H1 (cell line): ENCODE data around the gene RPL28. TPM values are rescaled to one million over a fixed set of nuclear protein-coding genes. Genes with fewer than 3 reads are reported as not detected.

Experiments
- CTCF ChIA-PET: fragments of 300-600 bp; sonication (Branson Sonifier 250); formaldehyde crosslinking; loops from one replicate; lab custom pipeline; 2021; ENCODE audit not compliant: partially characterized antibody; lab: Charles Lee
- POLR2A ChIA-PET: fragments of 300-600 bp; sonication (Branson Sonifier 250); formaldehyde crosslinking; loops from one replicate; lab custom pipeline; 2021; ENCODE audit warnings: inconsistent platforms; ENCODE audit not compliant: partially characterized antibody; lab: Charles Lee
- DNase-seq, 2 experiments: peaks; one replicate each; pipeline versions ENCODE4 v3.0.0 to v3.0.0-alpha.2; 2010 to 2022; ENCODE audit warnings: low spot score in 2 of 2, low read depth in 1 of 2, mixed read lengths in 1 of 2
- FAIRE-seq: peaks from 2 replicates; lab custom pipeline; 2011; peaks lifted over from hg19 to GRCh38; lab: Jason Lieb, UNC
- H2AFZ ChIP-seq: 2 replicates; pipeline ENCODE4 v1.8.1; 2012; ENCODE audit warnings: low read length, inconsistent platforms
- H2AK5ac ChIP-seq: 2 replicates; pipeline ENCODE4 v1.6.1; 2013; ENCODE audit warnings: low read depth, low read length
- H2BK120ac ChIP-seq: replicated peaks from 2 replicates; pipeline ENCODE3; 2013; ENCODE audit warnings: low read depth, low read length, inconsistent platforms
- H2BK12ac ChIP-seq: 2 replicates; pipeline ENCODE4 v1.6.1; 2013; ENCODE audit warnings: low read depth, low read length
- H2BK15ac ChIP-seq: 2 replicates; pipeline ENCODE4 v1.6.1; 2013; ENCODE audit warnings: low read length
- H2BK20ac ChIP-seq: 2 replicates; pipeline ENCODE4 v1.6.1; 2013; ENCODE audit warnings: low read length
- H2BK5ac ChIP-seq: 2 replicates; pipeline ENCODE4 v1.6.1; 2013; ENCODE audit warnings: low read depth, low read length
- H3K14ac ChIP-seq: 2 replicates; pipeline ENCODE4 v1.6.1; 2013; ENCODE audit warnings: inconsistent platforms; ENCODE audit not compliant: insufficient read length
- H3K18ac ChIP-seq: 2 replicates; pipeline ENCODE4 v1.6.1; 2013; ENCODE audit warnings: low read length; ENCODE audit errors: extremely low read depth
- H3K23ac ChIP-seq: 2 replicates; pipeline ENCODE4 v1.6.1; 2013; ENCODE audit warnings: inconsistent platforms; ENCODE audit not compliant: insufficient read length
- H3K23me2 ChIP-seq: 2 replicates; pipeline ENCODE4 v1.6.1; 2013; ENCODE audit warnings: low read depth, low read length
- H3K27ac ChIP-seq: 2 replicates; pipeline ENCODE4 v1.6.1; 2011; ENCODE audit warnings: low read depth, low read length, inconsistent platforms
- H3K27me3 ChIP-seq, 4 experiments: replicated peaks in 1 of 4; 1 replicate in 1 of 4; 2 replicates in 3 of 4; pipeline versions ENCODE4 v1.6.1 to v1.8.1; 2011 to 2013; ENCODE audit warnings: low read length in 3 of 4, mild to moderate bottlenecking in 3 of 4, inconsistent platforms in 2 of 4, mixed read lengths in 2 of 4, moderate library complexity in 1 of 4; ENCODE audit not compliant: control insufficient read depth in 3 of 4, insufficient read depth in 3 of 4; ENCODE audit errors: extremely low read depth in 1 of 4
- H3K36me3 ChIP-seq, 4 experiments: 2 replicates each; pipeline versions ENCODE4 v1.6.1 to v1.8.1; 2011 to 2013; ENCODE audit warnings: mild to moderate bottlenecking in 4 of 4, low read length in 3 of 4, moderate library complexity in 2 of 4, control low read depth in 1 of 4, inconsistent platforms in 1 of 4; ENCODE audit not compliant: insufficient read depth in 4 of 4, control insufficient read depth in 2 of 4
- H3K4ac ChIP-seq: replicated peaks from 2 replicates; pipeline ENCODE3; 2013; ENCODE audit warnings: low read length, low read depth, mixed read lengths, inconsistent platforms; ENCODE audit not compliant: insufficient read length
- H3K4me1 ChIP-seq, 4 experiments: replicated peaks in 1 of 4; 1 replicate in 1 of 4; 2 replicates in 3 of 4; pipeline versions ENCODE4 v1.6.1 to v1.8.1; 2011 to 2013; ENCODE audit warnings: low read length in 3 of 4, inconsistent platforms in 2 of 4, mixed read lengths in 1 of 4; ENCODE audit not compliant: insufficient read depth in 4 of 4, control insufficient read depth in 3 of 4
- H3K4me2 ChIP-seq, 2 experiments: 2 replicates each; pipeline versions ENCODE4 v1.6.1 to v1.8.1; 2011 to 2013; ENCODE audit warnings: low read depth in 2 of 2, low read length in 2 of 2, control low read depth in 1 of 2, inconsistent platforms in 1 of 2, mild to moderate bottlenecking in 1 of 2; ENCODE audit not compliant: insufficient read depth in 1 of 2
- H3K4me3 ChIP-seq, 4 experiments: fragments of 200-600, 300-600 bp in 1 of 4; sonication (generic), shearing (Covaris generic), sonication (Bioruptor Twin) in 1 of 4; 2 replicates each; pipeline versions ENCODE4 v1.5.1 to v1.8.1; 2011 to 2016; ENCODE audit warnings: low read length in 4 of 4, low read depth in 3 of 4, control low read depth in 2 of 4, inconsistent platforms in 2 of 4, mild to moderate bottlenecking in 2 of 4, mixed read lengths in 1 of 4, moderate library complexity in 1 of 4; ENCODE audit not compliant: insufficient read depth in 2 of 4; ENCODE audit errors: extremely low read depth in 1 of 4
- H3K56ac ChIP-seq: replicated peaks from 2 replicates; pipeline ENCODE3; 2013; ENCODE audit warnings: low read depth, mild to moderate bottlenecking, mixed read lengths, low read length, inconsistent platforms; ENCODE audit not compliant: insufficient read length
- H3K79me1 ChIP-seq: 2 replicates; pipeline ENCODE4 v1.6.1; 2013; ENCODE audit warnings: low read depth, low read length, control low read depth
- H3K79me2 ChIP-seq, 2 experiments: 2 replicates each; pipeline versions ENCODE4 v1.6.1 to v1.8.1; 2012 to 2013; ENCODE audit warnings: low read length in 2 of 2, mild to moderate bottlenecking in 2 of 2, inconsistent platforms in 1 of 2; ENCODE audit not compliant: insufficient read depth in 2 of 2, control insufficient read depth in 1 of 2
- H3K9ac ChIP-seq, 4 experiments: replicated peaks in 1 of 4; 1 replicate in 1 of 4; 2 replicates in 3 of 4; pipeline versions ENCODE4 v1.6.1 to v1.8.1; 2011 to 2013; ENCODE audit warnings: low read depth in 3 of 4, low read length in 3 of 4, control low read depth in 2 of 4, mild to moderate bottlenecking in 2 of 4, moderate library complexity in 2 of 4, inconsistent platforms in 1 of 4; ENCODE audit errors: extremely low read depth in 1 of 4
- H3K9me3 ChIP-seq, 2 experiments: 2 replicates each; pipeline versions ENCODE4 v1.6.1 to v1.8.1; 2012 to 2013; ENCODE audit warnings: mild to moderate bottlenecking in 2 of 2, moderate library complexity in 2 of 2, control low read depth in 1 of 2, inconsistent platforms in 1 of 2, low read depth in 1 of 2, low read length in 1 of 2, mixed read lengths in 1 of 2; ENCODE audit not compliant: insufficient read depth in 2 of 2
- H4K20me1 ChIP-seq, 2 experiments: replicated peaks in 1 of 2; 2 replicates each; pipeline versions ENCODE3 to v1.8.1; 2011 to 2013; ENCODE audit warnings: inconsistent platforms in 2 of 2, low read length in 2 of 2, mild to moderate bottlenecking in 1 of 2; ENCODE audit not compliant: insufficient read depth in 2 of 2, control insufficient read depth in 1 of 2
- H4K5ac ChIP-seq: 2 replicates; pipeline ENCODE4 v1.6.1; 2013; ENCODE audit warnings: low read length, low read depth, mixed read lengths, inconsistent platforms; ENCODE audit not compliant: insufficient read length
- H4K8ac ChIP-seq: 2 replicates; pipeline ENCODE4 v1.8.0; 2013; ENCODE audit warnings: mild to moderate bottlenecking, moderate library complexity, low read length, inconsistent platforms; ENCODE audit not compliant: insufficient read depth; ENCODE audit errors: extremely low read depth
- H4K91ac ChIP-seq: replicated peaks from 2 replicates; pipeline ENCODE3; 2013; ENCODE audit warnings: low read length, mixed read lengths, inconsistent platforms; ENCODE audit not compliant: insufficient read length
- BACH1 ChIP-seq: IDR thresholded peaks from 2 replicates; pipeline ENCODE4 v1.6.1; 2012; ENCODE audit warnings: low read length, improper control_type of control experiment
- CTBP2 ChIP-seq: IDR thresholded peaks from 2 replicates; pipeline ENCODE4 v1.7.0; 2011; ENCODE audit warnings: borderline replicate concordance, mild to moderate bottlenecking, moderate library complexity, mixed read lengths, low read length; ENCODE audit not compliant: insufficient read depth, insufficient read length
- FOSL1 ChIP-seq: IDR thresholded peaks from 2 replicates; pipeline ENCODE4 v1.6.1; 2011; ENCODE audit warnings: mild to moderate bottlenecking, low read depth, low read length, moderate library complexity; ENCODE audit not compliant: insufficient read depth
- RFX5 ChIP-seq: IDR thresholded peaks from 2 replicates; pipeline ENCODE4 v1.6.1; 2011; ENCODE audit warnings: low read depth, low read length, improper control_type of control experiment, borderline replicate concordance
- SIN3A ChIP-seq, 2 experiments: IDR thresholded peaks in 1 of 2; conservative IDR thresholded peaks in 1 of 2; 2 replicates each; pipeline ENCODE4 v1.6.1; 2011 to 2012; ENCODE audit warnings: low read length in 2 of 2, improper control_type of control experiment in 1 of 2, low read depth in 1 of 2, mild to moderate bottlenecking in 1 of 2
- YY1 ChIP-seq: IDR thresholded peaks from 2 replicates; pipeline ENCODE4 v1.6.1; 2011; ENCODE audit warnings: low read depth, mild to moderate bottlenecking, low read length
- WGBS, 2 experiments: shearing (Covaris generic) in 1 of 2; methylation state at CpG; one replicate each; pipeline versions ENCODE4 v1.1.6 to v1.1.7; 2013 to 2015; ENCODE audit warnings: low lambda C conversion rate in 2 of 2, mixed read lengths in 2 of 2, inconsistent platforms in 1 of 2, low coverage in 1 of 2, missing lambda C conversion rate in 1 of 2; ENCODE audit not compliant: insufficient replicate concordance in 2 of 2, insufficient coverage in 1 of 2, insufficient read length in 1 of 2; ENCODE audit errors: extremely low coverage in 1 of 2, missing lambda C conversion rate in 1 of 2; 5-methylcytosine and 5-hydroxymethylcytosine counted together
- polyA plus RNA-seq, 7 experiments: library from polyadenylated mRNA; depleted of rRNA in 3 of 7; stranded (reverse) in 5 of 7; unstranded in 2 of 7; fragments of >200 nt in 5 of 7; fragments of 200-250 nt in 2 of 7; gene quantifications; 1 replicate in 5 of 7; 2 replicates in 1 of 7; 4 replicates in 1 of 7; pipeline versions ENCODE4 v1.2.1 to v1.2.3, GENCODE V29; 2011 to 2013; ENCODE audit warnings: missing spikeins in 2 of 7, mixed read lengths in 2 of 7
- total RNA-seq: library from RNA; stranded (reverse); fragmentation: NEBNext Ultra II Directional; extraction: Animal tissue kit (Norgen Biotek cat#: 25700); gene quantifications from 2 replicates; pipeline ENCODE4 v1.2.1, GENCODE V29; 2021
- TF ChIP-seq, protein P1 (sequence below): IDR thresholded peaks from 2 replicates; pipeline ENCODE4 v1.6.1; 2012; ENCODE audit warnings: inconsistent platforms
- TF ChIP-seq, protein P2 (sequence below), 3 experiments: IDR thresholded peaks; 1 replicate in 2 of 3; 2 replicates in 1 of 3; pipeline versions ENCODE4 v1.5.1 to v1.6.1; 2011; ENCODE audit warnings: low read length in 3 of 3, mild to moderate bottlenecking in 3 of 3, inconsistent platforms in 2 of 3, low read depth in 1 of 3, moderate library complexity in 1 of 3; ENCODE audit not compliant: insufficient read depth in 1 of 3; ENCODE audit errors: control extremely low read depth in 1 of 3

RPL28 gene
- total and polyA plus RNA-seq, 2 of the 8 experiments (the other 6 are each of a cell fraction or from before 2014, with no cell fraction given): 2,123 to 8,402 TPM

DNA sequence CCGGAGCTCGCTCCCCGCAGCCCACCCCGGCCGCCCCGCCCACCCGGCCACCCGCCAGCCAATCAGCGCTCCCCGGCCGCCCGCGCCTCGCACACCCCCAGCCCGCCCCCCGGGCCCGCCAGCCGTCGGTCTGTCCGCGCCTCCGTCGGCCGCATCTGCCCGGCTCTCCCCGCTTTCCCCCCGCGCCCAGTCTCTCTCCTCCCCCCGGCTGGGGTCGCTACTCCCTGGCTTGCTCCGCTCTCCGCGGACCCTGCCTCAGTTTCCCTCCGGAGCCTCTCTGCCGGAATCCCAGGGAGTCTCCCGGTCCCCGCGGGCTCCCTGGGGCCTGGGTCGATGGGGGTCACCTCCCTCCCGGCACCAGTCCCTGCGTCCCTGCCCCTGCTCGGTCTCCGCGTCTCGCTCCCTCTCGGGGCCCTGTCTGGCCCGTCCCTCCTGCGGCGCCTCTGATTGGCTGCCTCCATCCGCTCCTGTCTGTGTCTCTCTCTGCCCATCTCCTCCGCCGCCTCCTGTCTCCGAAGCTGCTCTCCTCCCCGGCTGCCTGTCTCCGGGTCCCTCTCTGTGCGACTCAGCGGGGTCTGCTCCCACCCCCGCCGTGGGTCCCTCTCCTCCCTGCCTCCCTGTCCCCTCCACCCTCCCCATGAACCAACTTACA, 16.0 kb upstream of the RPL28 start:
- Histone ChIP-seq H2AFZ (no peak overlapping the region; the same call in 1 of the 2 replicates), H2BK12ac (no peak overlapping the region), H3K56ac (no peak overlapping the region), H3K23me2 (peaks cover 12% of the 10 kb centered on the region; the same call in 1 of the 2 replicates), H3K27ac (no peak overlapping the region), H3K14ac (no peak overlapping the region), H3K4me1 (peaks cover 0 to 31% (median 24%) of the 10 kb centered on the region in 4 experiments; a peak in 6 of 7 replicates), H2BK120ac (no peak overlapping the region), H3K23ac (no peak overlapping the region), H3K18ac (peak overlapping the region; percentile 78), H3K9ac (no peak overlapping the region), H2BK5ac (no peak overlapping the region), H4K91ac (peak overlapping the region; percentile 15), H4K20me1 (no peaks in the 10 kb centered on the region), H3K4ac (no peak overlapping the region), H4K8ac (peak overlapping the region; percentile 62), H3K9me3 (no peaks in the 10 kb centered on the region), H2BK20ac (no peak overlapping the region), H3K79me2 (no peaks in the 10 kb centered on the region), H3K36me3 (no peaks in the 10 kb centered on the region), H4K5ac (no peak overlapping the region), H3K79me1 (no peaks in the 10 kb centered on the region), H3K27me3 (peaks cover 16 to 52% (median 43%) of the 10 kb centered on the region in 4 experiments), H2AK5ac (no peak overlapping the region), H3K4me3 (peak overlapping the region; percentile 24 to 71 (median 46)), H3K4me2 (peak overlapping the region; percentile 58 to 81), H2BK15ac (no peak overlapping the region)
- ChIA-PET CTCF (interaction anchor here (0.6 to 1.5 kb wide), 4 partner anchors 11 to 165 kb away, joined by 3 to 5 read pairs (median 4); no protein-coding TSS in a partner anchor), POLR2A (interaction anchor here (0.8 to 7.1 kb wide), 12 partner anchors 10 to 109 kb away, joined by 3 to 58 read pairs (median 4); partner anchors contain the start of genes KMT5C, RPL28, TMEM238 and UBE2S)
- whole genome bisulfite sequencing, 2 experiments: 3% methylated on average over 10 of the region's 59 CpGs; no CpG with 5 or more reads in 1 of the 2 experiments
- DNase-seq (peak in 1 of 2 experiments; percentile 87), FAIRE-seq (no peak)
- TF ChIP-seq YY1: no peak
- TF ChIP-seq, protein P1, sequence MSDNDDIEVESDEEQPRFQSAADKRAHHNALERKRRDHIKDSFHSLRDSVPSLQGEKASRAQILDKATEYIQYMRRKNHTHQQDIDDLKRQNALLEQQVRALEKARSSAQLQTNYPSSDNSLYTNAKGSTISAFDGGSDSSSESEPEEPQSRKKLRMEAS: no peak; the same call in 1 of the 2 replicates
- no peak for TF ChIP-seq BACH1
- TF ChIP-seq CTBP2: peak; percentile 72
- TF ChIP-seq FOSL1: no peak
- TF ChIP-seq, protein P2, sequence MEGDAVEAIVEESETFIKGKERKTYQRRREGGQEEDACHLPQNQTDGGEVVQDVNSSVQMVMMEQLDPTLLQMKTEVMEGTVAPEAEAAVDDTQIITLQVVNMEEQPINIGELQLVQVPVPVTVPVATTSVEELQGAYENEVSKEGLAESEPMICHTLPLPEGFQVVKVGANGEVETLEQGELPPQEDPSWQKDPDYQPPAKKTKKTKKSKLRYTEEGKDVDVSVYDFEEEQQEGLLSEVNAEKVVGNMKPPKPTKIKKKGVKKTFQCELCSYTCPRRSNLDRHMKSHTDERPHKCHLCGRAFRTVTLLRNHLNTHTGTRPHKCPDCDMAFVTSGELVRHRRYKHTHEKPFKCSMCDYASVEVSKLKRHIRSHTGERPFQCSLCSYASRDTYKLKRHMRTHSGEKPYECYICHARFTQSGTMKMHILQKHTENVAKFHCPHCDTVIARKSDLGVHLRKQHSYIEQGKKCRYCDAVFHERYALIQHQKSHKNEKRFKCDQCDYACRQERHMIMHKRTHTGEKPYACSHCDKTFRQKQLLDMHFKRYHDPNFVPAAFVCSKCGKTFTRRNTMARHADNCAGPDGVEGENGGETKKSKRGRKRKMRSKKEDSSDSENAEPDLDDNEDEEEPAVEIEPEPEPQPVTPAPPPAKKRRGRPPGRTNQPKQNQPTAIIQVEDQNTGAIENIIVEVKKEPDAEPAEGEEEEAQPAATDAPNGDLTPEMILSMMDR (IDR thresholded peaks at IDR 0.05; ENCODE audit: control extremely low read depth in 1 of 3, insufficient read depth in 1 of 3, low read depth in 1 of 3, low read length in 3 of 3): no peak
- TF ChIP-seq SIN3A (conservative IDR thresholded peaks at IDR 0.05 in 1 of 2, IDR thresholded peaks at IDR 0.05 in 1 of 2; ENCODE audit: low read depth in 1 of 2, low read length in 2 of 2): peak in 1 of 2 experiments; percentile 54; a peak in 2 of 4 replicates
- no peak for TF ChIP-seq RFX5
